HepG2 (cell line): ENCODE results near the gene RHBDD2. TPM values are rescaled to one million over a fixed set of nuclear protein-coding genes. Genes with fewer than 3 reads are reported as not detected.
A peak's percentile ranks its signal among the peaks of the same experiment; 100 is the strongest.

Experiments
- BATF2 ChIP-seq: sonication (generic); formaldehyde crosslinking; IDR thresholded peaks from 2 replicates; pipeline ENCODE4 v1.8.0; 2022; ENCODE audit warnings: mild to moderate bottlenecking, missing genetic modification reagents, moderate library complexity
- GTF2F1 ChIP-seq: fragments of 150-350 bp; IDR thresholded peaks from 2 replicates; pipeline ENCODE4 v1.6.1; 2014; ENCODE audit warnings: low read length
- HBP1 ChIP-seq: IDR thresholded peaks from 2 replicates; pipeline ENCODE4 v1.6.1; 2016; ENCODE audit warnings: low read depth, control low read depth
- IRF2 ChIP-seq: IDR thresholded peaks from 2 replicates; pipeline ENCODE4 v1.6.1; 2018; ENCODE audit warnings: missing genetic modification reagents, missing compliant biosample characterization
- PHF5A ChIP-seq: IDR thresholded peaks from one replicate; pipeline ENCODE4 v1.6.1; 2018; ENCODE audit warnings: low read depth, missing genetic modification reagents; ENCODE audit not compliant: unreplicated experiment
- PTBP1 ChIP-seq: fragments of 200-400 bp; formaldehyde crosslinking; IDR thresholded peaks from 2 replicates; pipeline ENCODE4 v1.6.1; 2018; ENCODE audit warnings: low read length, low read depth; ENCODE audit not compliant: poor library complexity, severe bottlenecking
- RAD21 ChIP-seq: fragments of 450-650 bp; formaldehyde crosslinking; IDR thresholded peaks from 2 replicates; pipeline ENCODE4 v1.5.0; 2020; ENCODE audit warnings: mild to moderate bottlenecking
- REL ChIP-seq: sonication (generic); formaldehyde crosslinking; conservative IDR thresholded peaks from 2 replicates; pipeline ENCODE4 v1.8.0; 2022; ENCODE audit warnings: mild to moderate bottlenecking, missing genetic modification reagents, moderate library complexity
- RFX3 ChIP-seq: IDR thresholded peaks from 2 replicates; pipeline ENCODE4 v1.6.1; 2016; ENCODE audit warnings: missing biosample characterization, missing genetic modification reagents
- THAP7 ChIP-seq: sonication (generic); formaldehyde crosslinking; IDR thresholded peaks from 2 replicates; pipeline ENCODE4 v1.8.1; 2023; ENCODE audit warnings: mild to moderate bottlenecking, missing genetic modification reagents
- ZBED4 ChIP-seq: sonication (generic); formaldehyde crosslinking; IDR thresholded peaks from 2 replicates; pipeline ENCODE4 v1.4.0; 2020; ENCODE audit warnings: missing genetic modification reagents, borderline replicate concordance
- ZBTB44 ChIP-seq: sonication (generic); formaldehyde crosslinking; IDR thresholded peaks from 2 replicates; pipeline ENCODE4 v1.4.0; 2020; ENCODE audit warnings: missing genetic modification reagents
- ZNF567 ChIP-seq: sonication (generic); formaldehyde crosslinking; IDR thresholded peaks from 2 replicates; pipeline ENCODE4 v1.8.1; 2023; ENCODE audit warnings: mild to moderate bottlenecking, missing genetic modification reagents, borderline replicate concordance
- polyA plus RNA-seq, 8 experiments: library from polyadenylated mRNA; depleted of rRNA in 3 of 8; stranded (reverse) in 7 of 8; unstranded in 1 of 8; fragments of >200 nt; fragmentation: Illumina TruSeq in 4 of 8; extraction: Trizol in 4 of 8; gene quantifications; 2 replicates each; pipeline versions ENCODE4 v1.2.1 to v1.2.3, GENCODE V29; 2011 to 2016; ENCODE audit warnings: low read depth in 4 of 8, missing spikeins in 1 of 8, mixed read lengths in 1 of 8; ENCODE audit not compliant: insufficient read depth in 1 of 8
- total RNA-seq, 5 experiments: library from RNA; depleted of rRNA; stranded (reverse); fragments of >200 nt; fragmentation: Illumina TruSeq; extraction: Trizol; gene quantifications; 2 replicates each; pipeline ENCODE4 v1.2.3, GENCODE V29; 2016; ENCODE audit warnings: low read depth in 1 of 5
- TF ChIP-seq, protein P1 (sequence below): sonication (generic); formaldehyde crosslinking; IDR thresholded peaks from 2 replicates; pipeline ENCODE4 v1.5.0; 2020; ENCODE audit warnings: mild to moderate bottlenecking, missing genetic modification reagents
- TF ChIP-seq, protein P2 (sequence below): sonication (generic); formaldehyde crosslinking; IDR thresholded peaks from 2 replicates; pipeline ENCODE4 v1.5.0; 2020; ENCODE audit warnings: mild to moderate bottlenecking, missing genetic modification reagents

RHBDD2 gene
- total and polyA plus RNA-seq, 2 of the 13 experiments (the other 11 are each of a cell fraction or from before 2014, with no cell fraction given) = 23.1 to 26.4 TPM

DNA sequence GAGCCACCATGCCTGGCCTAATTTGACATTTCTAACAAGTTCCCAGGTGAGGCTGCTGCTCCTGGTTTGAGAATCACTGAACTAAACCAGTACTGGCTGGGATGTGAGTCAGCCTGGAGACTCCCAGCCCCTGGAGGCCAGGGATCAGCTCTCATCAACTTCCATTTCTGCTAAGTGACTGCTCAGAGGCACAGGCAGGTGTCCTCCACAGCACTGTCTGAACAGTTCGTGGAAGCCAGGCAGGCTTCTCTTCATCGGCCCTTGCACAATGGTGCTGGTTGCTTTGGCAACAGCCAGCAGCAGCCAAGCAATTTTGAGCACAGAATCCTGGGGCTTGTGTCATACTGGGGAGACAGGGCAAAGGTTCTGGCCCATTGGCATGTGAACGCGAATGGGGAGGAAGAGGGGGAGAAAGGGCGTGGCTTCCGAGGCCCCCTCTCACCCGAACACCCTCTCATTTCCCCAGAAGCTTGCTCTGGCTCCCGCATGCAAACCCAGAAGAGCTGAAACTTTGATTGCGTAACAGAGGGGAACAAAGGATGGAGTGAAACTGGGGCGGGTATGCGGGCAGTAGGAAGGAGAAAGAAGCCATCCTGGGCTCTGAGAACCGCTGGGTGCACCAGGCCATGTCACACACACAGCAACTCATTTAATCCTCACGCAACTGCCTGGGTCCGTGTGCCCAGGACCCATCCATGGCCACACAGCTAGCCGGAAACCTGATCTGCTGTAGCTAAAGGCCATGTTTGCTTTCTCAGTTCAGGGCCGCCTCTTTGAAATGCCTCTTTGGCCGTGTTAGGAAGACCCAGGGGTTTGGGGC lies 27.2 kb downstream of the RHBDD2 start (continued):
- TF ChIP-seq, protein P1, sequence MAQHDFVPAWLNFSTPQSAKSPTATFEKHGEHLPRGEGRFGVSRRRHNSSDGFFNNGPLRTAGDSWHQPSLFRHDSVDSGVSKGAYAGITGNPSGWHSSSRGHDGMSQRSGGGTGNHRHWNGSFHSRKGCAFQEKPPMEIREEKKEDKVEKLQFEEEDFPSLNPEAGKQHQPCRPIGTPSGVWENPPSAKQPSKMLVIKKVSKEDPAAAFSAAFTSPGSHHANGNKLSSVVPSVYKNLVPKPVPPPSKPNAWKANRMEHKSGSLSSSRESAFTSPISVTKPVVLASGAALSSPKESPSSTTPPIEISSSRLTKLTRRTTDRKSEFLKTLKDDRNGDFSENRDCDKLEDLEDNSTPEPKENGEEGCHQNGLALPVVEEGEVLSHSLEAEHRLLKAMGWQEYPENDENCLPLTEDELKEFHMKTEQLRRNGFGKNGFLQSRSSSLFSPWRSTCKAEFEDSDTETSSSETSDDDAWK (CRISPR knock-in tag) = no peak
- TF ChIP-seq HBP1 (CRISPR knock-in tag) (no peak), IRF2 (CRISPR knock-in tag) (no peak), PTBP1 (peak; percentile 92), THAP7 (CRISPR knock-in tag) (no peak), REL (no peak), GTF2F1 (no peak; the same call in 1 of the 2 replicates), BATF2 (CRISPR knock-in tag) (no peak), ZBED4 (peak; percentile 95), ZBTB44 (no peak), RFX3 (CRISPR knock-in tag) (peak; percentile 98), ZNF567 (CRISPR knock-in tag) (peak; percentile 81; the same call in 1 of the 2 replicates), RAD21 (CRISPR knock-in tag) (peak; percentile 64), PHF5A (CRISPR knock-in tag) (peak; percentile 28)
- TF ChIP-seq, protein P2, sequence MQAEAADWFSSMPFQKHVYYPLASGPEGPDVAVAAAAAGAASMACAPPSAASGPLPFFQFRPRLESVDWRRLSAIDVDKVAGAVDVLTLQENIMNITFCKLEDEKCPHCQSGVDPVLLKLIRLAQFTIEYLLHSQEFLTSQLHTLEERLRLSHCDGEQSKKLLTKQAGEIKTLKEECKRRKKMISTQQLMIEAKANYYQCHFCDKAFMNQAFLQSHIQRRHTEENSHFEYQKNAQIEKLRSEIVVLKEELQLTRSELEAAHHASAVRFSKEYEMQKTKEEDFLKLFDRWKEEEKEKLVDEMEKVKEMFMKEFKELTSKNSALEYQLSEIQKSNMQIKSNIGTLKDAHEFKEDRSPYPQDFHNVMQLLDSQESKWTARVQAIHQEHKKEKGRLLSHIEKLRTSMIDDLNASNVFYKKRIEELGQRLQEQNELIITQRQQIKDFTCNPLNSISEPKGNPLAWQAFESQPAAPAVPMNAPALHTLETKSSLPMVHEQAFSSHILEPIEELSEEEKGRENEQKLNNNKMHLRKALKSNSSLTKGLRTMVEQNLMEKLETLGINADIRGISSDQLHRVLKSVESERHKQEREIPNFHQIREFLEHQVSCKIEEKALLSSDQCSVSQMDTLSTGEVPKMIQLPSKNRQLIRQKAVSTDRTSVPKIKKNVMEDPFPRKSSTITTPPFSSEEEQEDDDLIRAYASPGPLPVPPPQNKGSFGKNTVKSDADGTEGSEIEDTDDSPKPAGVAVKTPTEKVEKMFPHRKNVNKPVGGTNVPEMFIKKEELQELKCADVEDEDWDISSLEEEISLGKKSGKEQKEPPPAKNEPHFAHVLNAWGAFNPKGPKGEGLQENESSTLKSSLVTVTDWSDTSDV (CRISPR knock-in tag) = no peak
